Neural crest cell (in vitro differentiated cells): ENCODE data around the gene ZNF789. TPM values are rescaled to one million over a fixed set of nuclear protein-coding genes. Genes with fewer than 3 reads are reported as not detected.
A peak's percentile ranks its signal among the peaks of the same experiment; 100 is the strongest.

Source experiments
- DNase-seq: peaks from one replicate; pipeline ENCODE4 v3.0.0; 2021; ENCODE audit warnings: low read depth, mixed read lengths, low spot score
- H3K27ac Mint-ChIP-seq: one replicate; pipeline ENCODE4 v1.8.0; 2021; ENCODE audit warnings: mild to moderate bottlenecking, mixed read lengths; ENCODE audit not compliant: unreplicated experiment
- H3K27me3 Mint-ChIP-seq: 2 replicates; pipeline ENCODE4 v1.8.0; 2021; ENCODE audit warnings: low read depth, mild to moderate bottlenecking, mixed read lengths
- H3K36me3 Mint-ChIP-seq: 2 replicates; pipeline ENCODE4 v1.8.0; 2021; ENCODE audit warnings: low read depth, mild to moderate bottlenecking, mixed read lengths
- H3K4me1 Mint-ChIP-seq: 2 replicates; pipeline ENCODE4 v1.8.0; 2021; ENCODE audit warnings: mixed read lengths
- H3K4me3 Mint-ChIP-seq: one replicate; pipeline ENCODE4 v1.8.0; 2021; ENCODE audit warnings: mild to moderate bottlenecking, mixed read lengths
- H3K9me3 Mint-ChIP-seq: 2 replicates; pipeline ENCODE4 v1.8.0; 2021; ENCODE audit warnings: mixed read lengths
- CTCF ChIP-seq: fragments of 200-600 bp; sonication (generic); conservative IDR thresholded peaks from 2 replicates; pipeline ENCODE4 v1.5.0; 2021; ENCODE audit warnings: antibody characterized with exemption, mild to moderate bottlenecking
- total RNA-seq: library from RNA; stranded (reverse); gene quantifications from 2 replicates; pipeline ENCODE4 v1.2.1, GENCODE V29; 2021

The ZNF789 gene
- total RNA-seq, 1 donor from 2014 or later, result 25.6 TPM

GRCh38 chr7:99460651-99461050, 12.0 kb upstream of the ZNF789 start:
- no peak for DNase-seq
- no peak for TF ChIP-seq CTCF
- Mint-ChIP-seq H3K9me3 (no peaks in the 10 kb centered on the region), H3K27me3 (no peaks in the 10 kb centered on the region), H3K27ac (no peak overlapping the region), H3K4me1 (peaks cover 22% of the 10 kb centered on the region), H3K4me3 (peak overlapping the region; percentile 73), H3K36me3 (peaks cover 40% of the 10 kb centered on the region)

DNA sequence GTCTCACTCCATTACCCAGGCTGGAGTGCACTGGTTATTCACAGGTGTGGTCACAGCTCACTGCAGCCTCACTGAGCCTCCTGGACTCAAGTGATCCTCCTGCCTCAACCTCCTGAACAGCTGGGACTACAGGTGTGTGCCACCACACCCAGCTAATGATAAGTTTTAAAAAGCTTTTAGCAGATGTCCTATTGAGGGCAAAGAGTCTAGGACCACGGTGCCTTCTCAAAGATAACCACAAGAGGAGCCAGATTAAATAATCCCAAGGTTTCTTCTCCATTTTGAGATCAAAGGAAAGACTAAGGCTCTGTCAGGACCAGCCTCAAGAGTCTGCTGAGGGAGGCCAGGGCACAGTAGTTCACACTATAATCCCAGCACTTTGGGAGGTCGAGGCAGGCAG, 11.5 kb upstream of the ZNF789 start:
- Mint-ChIP-seq H3K4me3 (peak overlapping the region; percentile 79), H3K27ac (no peak overlapping the region), H3K27me3 (peaks cover 3% of the 10 kb centered on the region), H3K4me1 (peaks cover 26% of the 10 kb centered on the region), H3K9me3 (no peaks in the 10 kb centered on the region), H3K36me3 (peaks cover 40% of the 10 kb centered on the region)
- peak; percentile 21 for TF ChIP-seq CTCF
- DNase-seq, result no peak

DNA sequence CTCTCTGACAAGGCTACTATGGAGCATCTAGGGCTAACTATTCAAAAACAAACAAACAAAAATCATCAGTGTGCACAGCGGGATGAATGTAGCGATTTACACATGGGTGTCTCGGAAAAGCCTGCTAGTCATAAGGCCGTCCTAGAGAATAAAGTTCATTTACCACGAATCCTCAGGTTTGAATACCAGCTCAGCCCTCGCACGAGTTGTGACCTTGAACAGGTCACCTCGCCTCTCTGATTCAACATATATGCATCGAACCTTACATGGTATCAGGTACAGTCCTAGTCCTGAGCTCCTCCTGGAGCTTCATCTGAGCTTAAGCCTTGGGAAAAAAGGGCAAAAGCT, 7.3 kb upstream of the ZNF789 start:
- Mint-ChIP-seq H3K36me3 (peaks cover 18% of the 10 kb centered on the region), H3K4me1 (peaks cover 24% of the 10 kb centered on the region), H3K4me3 (peak overlapping the region; percentile 91), H3K9me3 (no peaks in the 10 kb centered on the region), H3K27ac (peak overlapping the region; percentile 96), H3K27me3 (peaks cover 14% of the 10 kb centered on the region)
- DNase-seq, result no peak
- no peak for TF ChIP-seq CTCF

GRCh38 chr7:99468336-99468918, 4.3 kb upstream of the ZNF789 start:
- TF ChIP-seq CTCF, result no peak
- Mint-ChIP-seq H3K9me3 (no peaks in the 10 kb centered on the region), H3K27ac (no peak overlapping the region), H3K27me3 (peaks cover 21% of the 10 kb centered on the region), H3K4me1 (peaks cover 33% of the 10 kb centered on the region), H3K36me3 (peaks cover 8% of the 10 kb centered on the region), H3K4me3 (peak overlapping the region; percentile 61)
- no peak for DNase-seq

DNA sequence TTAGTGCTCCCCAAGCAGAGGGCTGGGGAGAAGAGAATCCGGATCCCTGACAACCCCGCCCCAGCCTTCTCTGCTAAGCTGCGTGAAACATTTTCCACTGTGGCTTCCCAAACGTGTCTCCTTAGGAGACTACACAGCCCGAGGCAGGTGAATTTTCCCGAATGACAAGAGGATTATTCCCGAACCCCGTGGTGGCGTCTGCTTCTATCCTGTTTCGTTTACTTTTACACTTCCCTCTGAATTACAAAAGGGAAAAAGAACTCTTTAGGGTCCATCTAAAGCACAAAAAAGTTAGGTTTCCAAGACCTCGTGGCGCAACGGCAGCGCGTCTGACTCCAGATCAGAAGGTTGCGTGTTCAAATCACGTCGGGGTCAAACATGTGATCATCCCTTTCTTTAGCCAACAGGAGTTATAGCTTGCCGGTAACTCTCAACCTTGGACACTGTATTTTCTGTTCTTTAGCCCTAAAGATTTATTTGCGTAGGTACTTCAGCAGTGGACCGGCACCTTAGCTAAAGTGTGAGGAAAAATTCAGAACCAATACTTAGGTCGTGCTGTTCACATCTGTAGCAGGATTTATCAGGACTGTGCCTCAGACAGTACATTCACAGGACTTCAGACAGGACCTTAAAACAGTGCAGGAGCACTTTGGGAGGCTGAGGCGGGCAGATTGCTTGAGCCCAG, 3.2 kb upstream of the ZNF789 start:
- H3K4me3 Mint-ChIP-seq, result peak overlapping the region; percentile 80

More for the DNA sequence above, 3.2 kb upstream of the ZNF789 start:
- Mint-ChIP-seq H3K36me3 (peaks cover 3% of the 10 kb centered on the region), H3K9me3 (no peaks in the 10 kb centered on the region), H3K4me1 (peaks cover 31% of the 10 kb centered on the region), H3K27me3 (peaks cover 21% of the 10 kb centered on the region), H3K27ac (no peak overlapping the region)
- no peak for TF ChIP-seq CTCF
- no peak for DNase-seq
